Measurements from ENCODE around the gene GCNT1.
"Not testable (repeated sequence)": the region's sequence is repeated elsewhere in the genome, so short reads cannot be mapped to it uniquely, and the experiment has no call there.

Gene GCNT1

GRCh38 chr9:76444322-76444929 is 14.6 kb upstream of the GCNT1 start:
- no peak for DNase-seq

- DNase-seq, result no peak
Measured at GRCh38 chr9:76445976-76446375, 13.0 kb upstream of the GCNT1 start.

- no peak for DNase-seq
Measured at GRCh38 chr9:76448501-76448900, 10.5 kb upstream of the GCNT1 start.

GRCh38 chr9:76451234-76451633 is 7.7 kb upstream of the GCNT1 start:
- DNase-seq, result no peak

- DNase-seq, result no peak
Measured at GRCh38 chr9:76452839-76453238, 6.1 kb upstream of the GCNT1 start.

- no peak for DNase-seq
Measured at GRCh38 chr9:76453785-76454184, 5.2 kb upstream of the GCNT1 start.

GRCh38 chr9:76454311-76454710 is 4.7 kb upstream of the GCNT1 start:
- no peak for DNase-seq

GRCh38 chr9:76456202-76456926 is 2.6 kb upstream of the GCNT1 start:
- DNase-seq, result no peak

GRCh38 chr9:76459694-76460635 is 983 bp downstream of the GCNT1 start:
- no peak for DNase-seq

- DNase-seq, result no peak
Measured at GRCh38 chr9:76462126-76462525, 3.1 kb downstream of the GCNT1 start.

- DNase-seq, result no peak
Measured at GRCh38 chr9:76463211-76463610, 4.2 kb downstream of the GCNT1 start.

- no peak for DNase-seq
Measured at GRCh38 chr9:76464706-76465105, 5.7 kb downstream of the GCNT1 start.

- no peak for DNase-seq
Measured at GRCh38 chr9:76465442-76466298, 6.7 kb downstream of the GCNT1 start.

GRCh38 chr9:76466299-76466605 is 7.3 kb downstream of the GCNT1 start:
- DNase-seq, result no peak

GRCh38 chr9:76474419-76474818 is 15.4 kb downstream of the GCNT1 start:
- no peak for DNase-seq

GRCh38 chr9:76475686-76476085 is 16.7 kb downstream of the GCNT1 start:
- no peak for DNase-seq

- DNase-seq, result not testable (repeated sequence)
Measured at GRCh38 chr9:76477818-76478217, 18.8 kb downstream of the GCNT1 start.

- no peak for DNase-seq
Measured at GRCh38 chr9:76478226-76478625, 19.2 kb downstream of the GCNT1 start.

GRCh38 chr9:76479337-76479736 is 20.4 kb downstream of the GCNT1 start:
- not testable (repeated sequence) for DNase-seq

- DNase-seq, result no peak
Measured at GRCh38 chr9:76486151-76486550, 27.2 kb downstream of the GCNT1 start.

- DNase-seq, result no peak
Measured at GRCh38 chr9:76490249-76490990, 31.4 kb downstream of the GCNT1 start.

GRCh38 chr9:76491056-76491455 is 32.1 kb downstream of the GCNT1 start:
- not testable (repeated sequence) for DNase-seq

Measured in stimulated activated CD4-positive, alpha-beta T cell treated with anti-CD3 and anti-CD28 coated beads, Interleukin-4, amount 100 ng/mL, for 1 hour (primary cell).